ENCODE results near the gene MAP3K5.

Gene MAP3K5

DNA sequence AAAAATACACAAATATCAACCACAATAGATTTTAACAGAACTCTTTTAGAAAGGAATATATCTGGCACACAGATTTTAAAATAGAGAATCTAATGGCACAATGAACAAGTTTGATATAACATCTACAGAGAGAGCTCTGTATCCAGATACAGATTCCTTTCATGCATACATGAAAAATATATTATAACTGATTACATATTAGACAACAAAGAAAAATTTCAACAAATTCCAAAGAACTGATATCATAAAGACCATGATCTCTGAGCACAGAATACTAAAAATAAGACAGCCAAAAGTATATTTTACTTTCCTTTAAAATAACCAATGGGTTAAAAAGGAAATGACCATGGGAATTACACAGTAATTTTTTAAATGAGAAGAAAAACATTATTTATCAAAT is 167.9 kb downstream of the MAP3K5 start:
- TF ChIP-seq, protein P1, sequence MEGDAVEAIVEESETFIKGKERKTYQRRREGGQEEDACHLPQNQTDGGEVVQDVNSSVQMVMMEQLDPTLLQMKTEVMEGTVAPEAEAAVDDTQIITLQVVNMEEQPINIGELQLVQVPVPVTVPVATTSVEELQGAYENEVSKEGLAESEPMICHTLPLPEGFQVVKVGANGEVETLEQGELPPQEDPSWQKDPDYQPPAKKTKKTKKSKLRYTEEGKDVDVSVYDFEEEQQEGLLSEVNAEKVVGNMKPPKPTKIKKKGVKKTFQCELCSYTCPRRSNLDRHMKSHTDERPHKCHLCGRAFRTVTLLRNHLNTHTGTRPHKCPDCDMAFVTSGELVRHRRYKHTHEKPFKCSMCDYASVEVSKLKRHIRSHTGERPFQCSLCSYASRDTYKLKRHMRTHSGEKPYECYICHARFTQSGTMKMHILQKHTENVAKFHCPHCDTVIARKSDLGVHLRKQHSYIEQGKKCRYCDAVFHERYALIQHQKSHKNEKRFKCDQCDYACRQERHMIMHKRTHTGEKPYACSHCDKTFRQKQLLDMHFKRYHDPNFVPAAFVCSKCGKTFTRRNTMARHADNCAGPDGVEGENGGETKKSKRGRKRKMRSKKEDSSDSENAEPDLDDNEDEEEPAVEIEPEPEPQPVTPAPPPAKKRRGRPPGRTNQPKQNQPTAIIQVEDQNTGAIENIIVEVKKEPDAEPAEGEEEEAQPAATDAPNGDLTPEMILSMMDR (IDR thresholded peaks at IDR 0.05; ENCODE audit: borderline replicate concordance, insufficient read depth, low read depth, low read length): no peak
- no peak overlapping the region for H3K4me3 ChIP-seq (ENCODE audit: low read depth, low read length)

DNA sequence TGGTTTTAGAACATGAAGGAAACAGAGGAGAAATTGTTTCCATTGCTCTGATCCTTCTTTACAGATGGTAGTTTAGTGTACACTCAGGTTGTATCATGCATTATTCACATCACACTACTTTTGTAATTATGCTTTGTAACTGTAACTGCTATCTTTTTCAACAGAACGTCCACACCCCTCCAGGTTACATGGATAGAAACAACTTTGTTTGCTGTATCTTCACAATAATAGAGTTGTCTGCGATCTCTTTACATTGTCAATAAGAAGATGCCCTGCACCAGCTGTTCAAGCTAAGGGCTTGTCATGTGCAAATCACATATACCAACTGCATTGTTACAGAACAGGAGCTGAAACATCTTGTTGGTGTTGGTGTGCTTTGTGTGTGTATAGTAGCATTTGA is 174.2 kb downstream of the MAP3K5 start:
- H3K4me3 ChIP-seq (ENCODE audit: low read depth, low read length): no peak overlapping the region
- TF ChIP-seq, protein P1 (IDR thresholded peaks at IDR 0.05; ENCODE audit: borderline replicate concordance, insufficient read depth, low read depth, low read length): no peak

GRCh38 chr6:136616527-136616926 is 175.8 kb downstream of the MAP3K5 start:
- TF ChIP-seq, protein P1 (IDR thresholded peaks at IDR 0.05; ENCODE audit: borderline replicate concordance, insufficient read depth, low read depth, low read length): no peak
- H3K4me3 ChIP-seq (ENCODE audit: low read depth, low read length): no peak overlapping the region

DNA sequence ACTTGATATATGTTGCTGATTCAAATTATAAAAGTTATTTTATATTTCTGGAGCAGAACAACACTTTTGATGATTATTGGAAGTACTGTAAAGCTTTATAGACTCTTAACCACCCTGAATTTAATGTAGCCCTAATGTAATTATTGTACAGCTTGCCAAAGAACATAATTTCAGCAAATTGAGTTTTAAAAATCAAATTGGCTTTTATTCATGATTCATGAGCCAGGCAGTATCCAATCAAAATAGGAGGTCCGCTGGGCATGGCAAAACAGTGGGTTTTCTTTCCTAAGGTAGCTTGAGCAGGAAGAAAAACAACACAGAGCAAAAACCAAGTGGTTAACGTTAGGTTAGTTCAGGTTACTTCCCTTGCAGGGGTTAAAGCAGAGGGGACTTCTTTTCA is 177.3 kb downstream of the MAP3K5 start:
- TF ChIP-seq, protein P1 (IDR thresholded peaks at IDR 0.05; ENCODE audit: borderline replicate concordance, insufficient read depth, low read depth, low read length): no peak
- no peak overlapping the region for H3K4me3 ChIP-seq (ENCODE audit: low read depth, low read length)

DNA sequence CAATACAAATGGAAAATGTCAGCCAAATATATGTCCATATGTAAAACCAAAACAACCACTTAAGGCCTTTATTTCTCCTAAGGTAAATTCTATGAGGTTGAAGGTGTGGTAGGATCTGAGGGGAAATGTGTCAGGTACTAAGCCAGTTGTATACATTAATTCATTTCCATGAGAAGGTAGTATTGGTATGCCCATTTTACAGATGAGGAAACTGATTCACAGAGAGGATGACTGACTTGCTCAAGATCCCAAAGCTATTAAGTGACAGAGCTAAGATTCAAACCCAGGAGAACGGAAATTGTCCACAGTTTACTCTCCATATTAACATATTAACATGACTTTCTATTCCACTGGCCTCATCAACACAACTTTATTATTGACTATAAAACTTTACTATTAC is 177.9 kb downstream of the MAP3K5 start:
- TF ChIP-seq, protein P1 (IDR thresholded peaks at IDR 0.05; ENCODE audit: borderline replicate concordance, insufficient read depth, low read depth, low read length): no peak
- no peak overlapping the region for H3K4me3 ChIP-seq (ENCODE audit: low read depth, low read length)

- no peak overlapping the region for H3K4me3 ChIP-seq (ENCODE audit: low read depth, low read length)
- TF ChIP-seq, protein P1 (IDR thresholded peaks at IDR 0.05; ENCODE audit: borderline replicate concordance, insufficient read depth, low read depth, low read length): no peak
Observed at GRCh38 chr6:136613477-136613876, 178.8 kb downstream of the MAP3K5 start.

DNA sequence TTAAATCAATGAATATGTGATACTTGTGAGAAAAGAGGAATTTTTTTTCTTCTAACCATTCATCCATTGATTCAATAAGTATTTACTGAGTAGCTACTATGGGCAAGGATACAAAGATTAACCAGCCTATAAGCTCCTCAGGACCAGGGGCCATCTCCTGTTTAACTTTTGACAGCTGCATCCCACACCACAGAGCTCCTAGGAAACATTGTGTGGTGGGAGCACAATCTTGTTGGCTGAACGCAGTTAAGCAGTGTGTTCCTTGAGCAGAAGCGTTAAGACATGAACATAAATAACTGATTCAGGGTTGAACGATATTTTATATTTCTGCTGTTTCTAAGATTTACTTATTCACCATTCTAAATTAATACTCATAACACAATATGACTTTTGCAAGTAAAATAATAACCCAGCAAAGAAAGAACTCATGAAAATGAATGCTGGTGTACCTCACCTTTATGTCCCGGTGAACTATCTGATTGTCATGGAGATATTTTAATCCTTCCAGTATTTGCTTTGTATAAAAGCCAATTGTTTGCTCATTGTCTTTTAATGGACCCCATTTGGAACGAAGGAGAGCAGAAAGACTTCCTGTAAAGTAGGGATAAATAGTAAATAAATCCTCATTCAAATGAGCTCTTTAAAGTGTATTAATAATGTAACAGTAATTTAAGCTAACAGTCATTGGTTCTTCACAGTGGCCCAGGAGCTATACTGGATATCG is 179.4 kb downstream of the MAP3K5 start:
- TF ChIP-seq, protein P1 (IDR thresholded peaks at IDR 0.05; ENCODE audit: borderline replicate concordance, insufficient read depth, low read depth, low read length): no peak
- H3K4me3 ChIP-seq (ENCODE audit: low read depth, low read length): no peak overlapping the region

Data from GM12875 (cell line).